Esophagus squamous epithelium (tissue), 4 donors: ENCODE results near the gene COG2.

Source experiments
- POLR2A ChIP-seq, 4 donors: fragments of 450-650 bp; IDR thresholded peaks; one replicate each; pipeline ENCODE4 v1.6.1; 2017; ENCODE audit warnings: antibody characterized with exemption in 4 of 4, mild to moderate bottlenecking in 4 of 4, moderate library complexity in 3 of 4
- TF ChIP-seq, protein P1 (sequence below), 6 experiments: fragments of 450-650 bp in 4 of 6; fragments of 200-600 bp in 2 of 6; sonication (generic) in 2 of 6; IDR thresholded peaks; one replicate each; pipeline ENCODE4 v1.5.1; 2016 to 2019; ENCODE audit warnings: antibody characterized with exemption in 6 of 6, mild to moderate bottlenecking in 4 of 6, moderate library complexity in 4 of 6

DNA sequence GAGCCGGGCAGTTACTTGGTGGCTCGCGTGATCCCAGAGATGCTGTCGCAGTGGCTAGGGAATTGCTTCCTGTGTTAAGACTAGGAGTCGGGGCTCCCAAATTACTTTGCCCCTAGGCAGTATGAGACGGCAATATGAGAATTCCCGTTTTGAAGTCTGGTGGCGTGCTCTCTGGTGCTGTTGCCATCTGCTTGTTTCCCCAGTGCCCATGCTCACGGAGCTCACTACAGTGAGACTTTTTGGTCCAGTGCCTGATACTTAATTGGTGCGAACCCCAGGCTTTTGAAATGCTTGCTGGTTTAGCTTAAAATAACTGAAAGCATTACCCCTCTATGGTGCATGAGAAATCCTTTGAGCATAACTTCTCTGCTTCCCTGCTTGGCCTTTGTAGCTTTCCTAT is 49.3 kb downstream of the COG2 start:
- TF ChIP-seq, protein P1, sequence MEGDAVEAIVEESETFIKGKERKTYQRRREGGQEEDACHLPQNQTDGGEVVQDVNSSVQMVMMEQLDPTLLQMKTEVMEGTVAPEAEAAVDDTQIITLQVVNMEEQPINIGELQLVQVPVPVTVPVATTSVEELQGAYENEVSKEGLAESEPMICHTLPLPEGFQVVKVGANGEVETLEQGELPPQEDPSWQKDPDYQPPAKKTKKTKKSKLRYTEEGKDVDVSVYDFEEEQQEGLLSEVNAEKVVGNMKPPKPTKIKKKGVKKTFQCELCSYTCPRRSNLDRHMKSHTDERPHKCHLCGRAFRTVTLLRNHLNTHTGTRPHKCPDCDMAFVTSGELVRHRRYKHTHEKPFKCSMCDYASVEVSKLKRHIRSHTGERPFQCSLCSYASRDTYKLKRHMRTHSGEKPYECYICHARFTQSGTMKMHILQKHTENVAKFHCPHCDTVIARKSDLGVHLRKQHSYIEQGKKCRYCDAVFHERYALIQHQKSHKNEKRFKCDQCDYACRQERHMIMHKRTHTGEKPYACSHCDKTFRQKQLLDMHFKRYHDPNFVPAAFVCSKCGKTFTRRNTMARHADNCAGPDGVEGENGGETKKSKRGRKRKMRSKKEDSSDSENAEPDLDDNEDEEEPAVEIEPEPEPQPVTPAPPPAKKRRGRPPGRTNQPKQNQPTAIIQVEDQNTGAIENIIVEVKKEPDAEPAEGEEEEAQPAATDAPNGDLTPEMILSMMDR (IDR thresholded peaks at IDR 0.05): no peak
- TF ChIP-seq POLR2A (IDR thresholded peaks at IDR 0.05): no peak
